Gastroesophageal sphincter (tissue), 3 donors: ENCODE results near the gene TMEM163.

Experiments used
- CTCF ChIP-seq, 4 experiments: fragments of 200-600 bp in 2 of 4; fragments of 450-650 bp in 2 of 4; sonication (generic) in 1 of 4; IDR thresholded peaks; one replicate each; pipeline ENCODE4 v1.5.1; 2017 to 2019; ENCODE audit warnings: antibody characterized with exemption in 4 of 4, mild to moderate bottlenecking in 2 of 4, moderate library complexity in 2 of 4
- EP300 ChIP-seq: sonication (generic); formaldehyde crosslinking; IDR thresholded peaks from one replicate; pipeline ENCODE4 v1.6.1; 2017; ENCODE audit warnings: antibody characterized with exemption, mild to moderate bottlenecking
- POLR2A ChIP-seq, 2 donors: fragments of 450-650 bp; IDR thresholded peaks; one replicate each; pipeline ENCODE4 v1.6.1; 2017; ENCODE audit warnings: antibody characterized with exemption in 2 of 2, mild to moderate bottlenecking in 2 of 2, moderate library complexity in 1 of 2
- POLR2AphosphoS5 ChIP-seq: sonication (generic); formaldehyde crosslinking; IDR thresholded peaks from one replicate; pipeline ENCODE4 v1.6.1; 2017; ENCODE audit warnings: antibody characterized with exemption

GRCh38 chr2:134532537-134532936, 186.3 kb downstream of the TMEM163 start:
- TF ChIP-seq CTCF (IDR thresholded peaks at IDR 0.05) (no peak), POLR2A (IDR thresholded peaks at IDR 0.05) (no peak), EP300 (no peak), POLR2AphosphoS5 (no peak)
